CD4-positive, alpha-beta T cell treated with Interleukin-17A for 1 hour (primary cell): ENCODE data around the gene DNAJC18.
"Not testable (repeated sequence)": the region's sequence is repeated elsewhere in the genome, so short reads cannot be mapped to it uniquely, and the experiment has no call there.

Experiments used
- DNase-seq: peaks from one replicate; pipeline ENCODE4 v3.0.0-alpha.2; 2020

DNAJC18 gene

DNA sequence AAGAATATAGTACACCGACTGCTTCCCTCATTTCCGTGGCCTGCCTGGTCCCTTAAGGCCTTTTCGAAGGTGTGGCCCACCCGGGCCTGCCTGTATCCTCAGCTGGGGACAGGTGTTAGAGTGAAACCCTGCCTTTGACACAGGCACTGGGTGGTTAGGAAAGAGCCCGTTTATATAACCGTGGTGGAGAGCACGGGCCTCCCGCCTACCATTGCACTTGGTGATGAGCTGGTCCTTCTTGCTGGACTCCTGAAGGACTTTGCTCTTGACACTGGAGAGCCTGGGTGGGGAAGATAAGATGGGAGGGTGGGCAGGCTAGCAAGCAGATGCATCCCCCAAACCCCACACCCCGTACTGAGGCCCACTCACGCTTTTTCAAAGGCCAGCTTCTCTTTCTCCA lies 37.8 kb downstream of the DNAJC18 start:
- DNase-seq, result no peak

- DNase-seq, result no peak
Observed at GRCh38 chr5:139399501-139400121, 39.7 kb downstream of the DNAJC18 start.

- DNase-seq, result no peak
Observed at GRCh38 chr5:139397921-139398320, 41.4 kb downstream of the DNAJC18 start.

DNA sequence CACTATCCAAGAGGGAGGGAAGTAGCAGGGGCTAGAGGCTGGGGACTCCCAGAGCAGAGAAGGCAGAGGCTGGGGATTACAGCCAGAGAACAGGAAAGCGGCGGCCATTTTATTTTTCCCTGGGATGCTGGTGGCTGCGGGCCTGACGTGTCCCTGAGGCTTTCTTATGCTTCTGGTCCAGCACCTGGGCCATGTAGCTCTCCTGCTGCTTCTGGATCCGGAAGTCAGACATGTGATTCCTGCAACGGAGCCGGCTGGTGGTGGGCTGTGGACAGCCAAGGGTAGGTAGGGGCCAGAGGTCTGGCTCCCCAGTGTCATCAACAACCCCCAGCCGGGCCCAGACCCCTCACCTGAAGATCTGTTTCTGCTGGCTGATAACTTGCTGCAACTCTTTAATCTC lies 42.6 kb downstream of the DNAJC18 start:
- DNase-seq, result no peak

GRCh38 chr5:139395844-139396640 lies 43.3 kb downstream of the DNAJC18 start:
- no peak for DNase-seq

GRCh38 chr5:139394654-139395566 lies 44.4 kb downstream of the DNAJC18 start, which contains the start of gene PROB1:
PROB1 (minus strand) TSS chr5:139395104; CDS start chr5:139395081, 23 bp downstream.
- DNase-seq, result no peak

- peak; percentile 63 for DNase-seq
Observed at GRCh38 chr5:139394123-139394653, 45.1 kb downstream of the DNAJC18 start.

- no peak for DNase-seq
Observed at GRCh38 chr5:139393497-139394122, 45.7 kb downstream of the DNAJC18 start.

DNA sequence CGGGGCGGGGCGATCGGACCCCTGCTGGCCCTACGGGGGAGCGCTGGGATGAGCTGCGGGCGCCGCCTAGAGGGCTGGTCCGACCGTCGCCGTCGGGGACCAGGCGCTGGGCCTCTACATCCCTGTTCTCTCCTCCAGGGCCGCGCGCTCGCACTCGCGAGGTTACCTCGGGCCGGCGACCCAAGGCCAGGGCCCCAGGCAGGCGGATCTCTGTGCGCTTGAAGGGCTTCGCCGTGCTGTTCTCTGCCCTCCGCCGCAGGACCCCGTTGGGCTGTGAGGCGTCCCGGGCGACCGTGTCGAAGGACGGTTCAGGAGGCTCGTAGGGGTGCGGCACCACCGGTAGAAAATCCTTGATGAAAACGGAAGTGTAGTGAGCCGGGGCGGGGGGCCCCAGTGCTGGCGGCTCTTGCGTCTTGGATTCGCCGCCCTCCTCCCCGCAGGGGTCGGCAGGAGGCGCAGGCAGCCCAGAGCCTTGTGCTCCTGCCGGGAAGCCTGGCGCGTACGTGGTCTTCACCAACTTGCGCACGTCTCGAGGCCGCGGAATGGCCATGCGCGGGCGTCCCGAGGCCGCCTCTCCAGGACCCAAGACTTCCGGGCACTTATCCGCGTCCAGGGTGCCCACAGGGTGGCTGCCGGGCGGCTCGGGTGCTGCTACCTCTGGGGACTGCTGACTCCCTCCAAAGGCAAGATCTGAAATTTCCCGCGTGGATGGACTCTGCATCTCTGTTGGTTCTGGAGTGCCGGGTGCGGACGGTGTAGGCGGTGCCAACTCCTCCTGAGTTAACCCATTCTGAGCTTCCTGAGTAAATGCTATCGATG lies 46.4 kb downstream of the DNAJC18 start:
- peak; percentile 82 for DNase-seq

DNA sequence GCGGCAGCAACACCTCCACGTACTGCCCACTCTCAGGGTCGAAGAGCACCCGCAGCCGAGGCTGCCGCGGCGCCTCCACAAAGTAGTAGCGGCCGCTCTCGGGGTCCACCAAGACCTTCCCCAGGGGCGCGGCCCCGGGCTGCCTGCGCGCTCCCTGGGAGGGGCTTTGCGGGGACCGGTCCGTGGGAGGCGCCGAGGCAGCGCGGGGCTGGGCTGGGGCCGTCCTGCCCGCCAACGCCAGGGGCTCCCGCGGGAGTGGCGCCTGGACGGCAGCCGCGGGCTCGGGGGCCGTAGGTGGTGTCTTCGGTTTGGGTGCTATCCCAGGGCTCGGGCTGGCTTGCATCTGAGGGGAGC lies 47.0 kb downstream of the DNAJC18 start:
- DNase-seq, result no peak

GRCh38 chr5:139391570-139392323 lies 47.6 kb downstream of the DNAJC18 start:
- DNase-seq, result peak; percentile 24

DNA sequence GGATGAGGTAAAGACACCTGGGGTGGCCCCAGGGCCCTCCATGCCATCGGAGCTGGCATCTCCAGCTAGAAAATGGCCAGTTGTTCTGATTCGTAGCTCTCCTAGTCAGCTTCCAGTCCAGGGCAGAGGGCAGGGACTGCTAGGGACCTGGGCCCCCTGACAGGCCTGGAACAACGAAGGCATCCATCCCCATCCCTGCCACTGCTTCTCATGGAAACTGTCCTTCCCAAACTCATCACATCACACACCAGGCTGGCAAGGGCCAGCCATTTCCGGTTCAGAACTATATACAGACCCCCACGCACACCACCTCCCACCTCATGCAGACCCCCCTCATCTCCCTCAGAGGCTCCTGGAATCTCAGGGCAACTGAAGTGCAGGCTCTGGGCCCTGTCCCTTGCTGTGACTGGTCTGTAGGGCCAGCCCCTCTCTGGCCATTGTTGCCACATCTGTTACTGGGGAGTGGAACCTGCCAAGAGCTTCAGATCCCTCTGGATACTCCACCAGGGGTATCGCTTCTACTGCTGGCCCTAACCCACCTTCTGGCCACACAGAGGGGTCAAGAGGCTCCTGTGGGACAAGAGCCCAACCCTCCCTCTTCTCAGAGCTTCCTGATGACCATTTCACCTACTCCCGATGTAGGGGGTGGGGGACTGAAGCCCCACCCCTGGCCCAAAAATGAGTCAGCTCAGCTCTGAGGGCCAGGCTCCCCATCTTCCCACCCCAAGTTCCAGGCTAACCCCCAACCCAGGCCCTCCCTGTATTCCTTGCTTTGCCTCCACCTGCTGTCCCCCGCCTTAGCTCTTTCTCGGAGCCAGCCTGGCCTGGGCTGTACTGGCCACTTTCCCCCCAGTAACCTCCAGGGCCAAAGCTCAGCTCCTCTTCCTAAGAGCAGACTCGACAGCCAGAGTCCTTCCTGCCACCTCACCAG lies 48.4 kb downstream of the DNAJC18 start:
- no peak for DNase-seq

GRCh38 chr5:139389701-139390638 lies 49.4 kb downstream of the DNAJC18 start, which contains the start of gene MZB1:
MZB1 (minus strand) TSS chr5:139389913; CDS start chr5:139389856, 57 bp downstream.
- peak; percentile 84 for DNase-seq

DNA sequence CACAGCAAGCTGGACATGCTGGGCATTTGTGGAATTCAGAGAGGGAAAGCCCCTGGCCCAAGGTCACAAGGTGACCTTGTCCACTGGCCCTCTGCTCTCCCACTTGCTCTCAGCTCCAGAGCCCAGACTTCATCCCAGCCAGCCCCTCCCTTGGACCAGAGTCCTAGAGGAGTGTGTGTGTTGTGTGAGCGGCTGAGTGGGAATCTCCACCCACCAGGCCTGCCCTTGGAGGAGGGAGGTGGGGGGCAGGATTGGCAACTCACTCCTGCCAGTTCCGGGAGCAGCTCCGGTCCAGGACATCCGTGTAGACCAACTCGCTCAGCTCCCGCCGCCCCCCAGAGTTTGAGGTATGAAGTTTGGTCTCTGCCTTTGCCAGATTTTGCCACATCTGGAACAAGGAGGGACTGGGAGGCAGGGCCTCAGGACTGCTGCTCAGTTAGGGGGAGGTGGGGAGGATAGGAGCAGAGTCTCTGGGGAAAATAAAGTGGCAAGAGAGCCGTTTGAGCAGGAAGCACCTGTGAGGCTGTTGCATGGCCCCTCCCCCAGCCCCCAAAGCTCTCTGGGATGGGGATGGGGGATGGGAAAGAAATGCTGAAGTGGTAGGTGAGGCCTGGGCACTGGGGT lies 51.0 kb downstream of the DNAJC18 start:
- DNase-seq, result no peak

DNA sequence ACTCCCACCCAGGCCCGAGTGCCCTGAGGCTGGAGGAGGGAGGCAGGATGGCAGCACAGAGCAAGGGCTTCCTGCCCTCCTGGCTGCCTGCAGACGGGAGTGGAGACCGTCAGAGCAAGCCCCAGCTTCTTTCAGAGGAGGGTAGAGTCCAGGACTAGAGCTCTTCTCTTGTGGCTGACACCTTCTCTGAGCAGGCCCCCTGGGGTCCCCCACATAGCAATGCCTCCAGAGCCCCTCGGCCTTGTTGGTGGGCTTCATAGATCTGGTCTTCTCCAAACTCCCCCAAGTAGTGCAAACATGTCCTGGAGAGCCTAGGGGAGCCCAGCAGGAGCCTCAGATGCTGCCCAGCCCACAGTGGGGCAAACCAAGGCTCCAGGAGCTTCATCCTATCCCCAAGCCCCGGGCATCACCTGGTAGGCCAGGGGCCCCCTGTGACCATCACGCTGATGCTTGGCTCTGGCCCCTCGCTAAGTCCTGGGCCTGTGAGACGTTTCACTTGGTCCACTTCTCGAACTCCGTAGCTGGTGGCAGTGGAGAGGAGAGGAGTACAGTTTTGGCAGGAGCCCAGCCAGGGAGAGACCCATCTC lies 51.6 kb downstream of the DNAJC18 start:
- DNase-seq, result no peak

DNA sequence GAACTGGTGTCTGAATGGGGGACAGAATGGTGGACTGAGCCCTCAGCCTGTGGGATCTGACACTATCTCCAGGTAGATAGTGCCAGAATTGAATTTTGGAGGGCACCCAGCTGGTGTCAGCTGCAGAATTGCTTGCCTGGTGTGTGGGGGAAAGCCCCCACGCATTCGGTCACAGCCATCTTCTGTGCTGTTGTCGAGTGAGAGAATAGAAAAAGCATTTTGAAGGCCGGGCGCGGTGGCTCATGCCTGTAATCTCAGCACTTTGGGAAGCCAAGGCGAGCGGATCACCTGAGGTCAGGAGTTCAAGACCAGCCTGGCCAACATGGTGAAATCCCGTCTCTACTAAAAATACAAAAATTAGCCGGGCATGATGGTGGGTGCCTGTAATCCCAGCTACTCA lies 52.4 kb downstream of the DNAJC18 start:
- DNase-seq, result not testable (repeated sequence)

DNA sequence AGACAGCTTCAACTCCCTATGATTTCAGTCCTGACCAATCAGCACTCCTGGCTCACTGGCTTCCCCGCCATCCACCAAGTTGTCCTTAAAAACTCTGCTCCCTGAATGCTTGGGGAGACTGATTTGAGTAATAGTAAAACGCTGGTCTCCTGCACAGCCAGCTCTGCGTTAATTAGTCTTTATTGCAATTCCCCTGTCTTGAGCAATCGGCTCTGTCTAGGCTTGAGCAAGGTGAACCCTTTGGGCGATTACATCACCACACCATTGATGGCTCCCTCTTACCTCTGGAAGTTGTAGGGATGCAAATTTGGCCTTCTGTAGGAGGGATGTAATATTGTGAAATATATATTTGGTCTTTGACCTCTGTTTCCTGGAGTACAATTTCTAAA lies 53.3 kb downstream of the DNAJC18 start:
- DNase-seq, result no peak
